Adrenal gland (tissue), 12 donors: ENCODE results near the gene SLC4A9. TPM values are rescaled to one million over a fixed set of nuclear protein-coding genes. Genes with fewer than 3 reads are reported as not detected.

Experiments
- DNase-seq, 7 donors: peaks; one replicate each; pipeline ENCODE4 v3.0.0-alpha.2; 2019 to 2020
- H3K27ac ChIP-seq, 5 donors: fragments of 200-600 bp; sonication (generic) in 4 of 5; 1 replicate in 3 of 5; 2 replicates in 2 of 5; pipeline versions ENCODE4 v1.5.1 to v1.8.0; 2016 to 2020; ENCODE audit warnings: mild to moderate bottlenecking in 1 of 5
- H3K27me3 ChIP-seq: fragments of 200-600 bp; 2 replicates; pipeline ENCODE4 v1.8.0; 2021
- H3K36me3 ChIP-seq, 2 donors: fragments of 200-600 bp; replicated peaks in 1 of 2; 1 replicate in 1 of 2; 2 replicates in 1 of 2; pipeline versions ENCODE4 v1.5.1 to v1.8.0; 2018 to 2022
- H3K4me1 ChIP-seq, 2 donors: fragments of 200-600 bp; replicated peaks in 1 of 2; 1 replicate in 1 of 2; 2 replicates in 1 of 2; pipeline versions ENCODE4 v1.5.1 to v1.8.0; 2018 to 2021
- H3K4me3 ChIP-seq, 4 donors: fragments of 200-600 bp; sonication (generic) in 3 of 4; one replicate each; pipeline ENCODE4 v1.5.1; 2016 to 2018
- H3K9me3 ChIP-seq, 3 donors: fragments of 200-600 bp; sonication (generic) in 1 of 3; replicated peaks in 1 of 3; 1 replicate in 2 of 3; 2 replicates in 1 of 3; pipeline versions ENCODE4 v1.5.1 to v1.8.0; 2016 to 2021
- POLR2A ChIP-seq, 2 donors: fragments of 450-650 bp; IDR thresholded peaks; one replicate each; pipeline ENCODE4 v1.6.1; 2017; ENCODE audit warnings: antibody characterized with exemption in 2 of 2, mild to moderate bottlenecking in 2 of 2, moderate library complexity in 1 of 2
- WGBS, 4 donors: extraction: QIAGEN DNeasy Blood & Tissue Kit in 2 of 4; methylation state at CpG; one replicate each; pipeline versions ENCODE4 v1.1.5 to v1.1.7; 2013 to 2017; 5-methylcytosine and 5-hydroxymethylcytosine counted together
- intact Hi-C, 2 donors: fragments of 100-400 bp; cut with DNase I; formaldehyde crosslinking; loops; one replicate each; pipeline versions ENCODE4 v1.14.1 to v1.15.0; 2022 to 2023
- polyA plus RNA-seq, 3 donors: library from polyadenylated mRNA; stranded (reverse); fragments of 200-250 nt in 2 of 3; fragments of 350-450 nt in 1 of 3; fragmentation: Illumina TruSeq in 1 of 3; extraction: RNeasy Lipid Tissue Mini Kit (QIAGEN cat#74804) in 1 of 3; gene quantifications; one replicate each; pipeline ENCODE4 v1.2.3, GENCODE V29; 2013 to 2014
- total RNA-seq, 9 donors: library from RNA; depleted of rRNA in 4 of 9; stranded (reverse); fragments of >200 nt in 4 of 9; fragments of 120-200 nt in 1 of 9; fragmentation: NEBNext Ultra II Directional in 1 of 9; extraction: Animal tissue kit (Norgen Biotek cat#: 25700) in 1 of 9; gene quantifications; one replicate each; pipeline versions ENCODE4 v1.1.0 to v1.2.4, GENCODE V29; 2013 to 2023
- TF ChIP-seq, protein P1 (sequence below), 6 experiments: fragments of 450-650 bp in 4 of 6; fragments of 200-600 bp in 2 of 6; sonication (generic) in 1 of 6; IDR thresholded peaks; 1 replicate in 5 of 6; 2 replicates in 1 of 6; pipeline versions ENCODE4 v1.5.1 to v1.8.0; 2016 to 2021; ENCODE audit warnings: antibody characterized with exemption in 6 of 6, mild to moderate bottlenecking in 2 of 6, moderate library complexity in 1 of 6
- donor health status: healthy with polysubstance abuse.
- donor health status: Bipolar disorder and iron deficiency.
- donor health status: DM: yes; HTN: yes; CAD: no.
- donor health status: DM: no; HTN: no; CAD: no.
- donor health status: DM: no; HTN: no; CAD: no.
- donor health status: DM: yes; HTN: yes; CAD: no.

Gene SLC4A9
- total and polyA plus RNA-seq, 12 donors: 0.13 to 0.32 TPM; not detected in 10

DNA sequence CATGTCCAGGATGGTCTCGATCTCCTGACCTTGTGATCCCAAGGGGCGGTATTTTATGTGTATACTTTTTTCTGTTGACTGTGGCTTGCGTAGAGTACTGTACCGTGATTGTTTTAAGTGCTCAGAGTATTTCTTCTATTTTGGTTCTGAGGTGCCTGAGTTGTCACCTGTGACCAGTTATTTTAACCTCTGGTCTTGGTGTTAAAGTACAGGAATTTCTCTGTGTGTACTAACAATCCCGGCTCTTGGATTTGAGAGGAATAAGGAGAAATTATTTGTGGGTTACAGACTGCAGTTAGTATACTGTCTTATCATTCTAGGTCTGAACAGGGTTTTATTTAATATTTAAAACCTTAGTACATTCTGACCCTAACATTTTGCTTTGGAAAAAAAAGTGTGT is 43.6 kb downstream of the SLC4A9 start:
- Histone ChIP-seq H3K9me3 (no peaks in the 10 kb centered on the region), H3K27me3 (no peaks in the 10 kb centered on the region), H3K4me3 (peak overlapping the region in 1 of 4 donors; percentile 98), H3K27ac (peak overlapping the region in 2 of 5 donors; percentile 3 to 10), H3K4me1 (peaks cover 14 to 45% of the 10 kb centered on the region in 2 donors), H3K36me3 (no peaks in the 10 kb centered on the region)
- DNase-seq: no peak
- no peak for TF ChIP-seq POLR2A (IDR thresholded peaks at IDR 0.05)
- TF ChIP-seq, protein P1, sequence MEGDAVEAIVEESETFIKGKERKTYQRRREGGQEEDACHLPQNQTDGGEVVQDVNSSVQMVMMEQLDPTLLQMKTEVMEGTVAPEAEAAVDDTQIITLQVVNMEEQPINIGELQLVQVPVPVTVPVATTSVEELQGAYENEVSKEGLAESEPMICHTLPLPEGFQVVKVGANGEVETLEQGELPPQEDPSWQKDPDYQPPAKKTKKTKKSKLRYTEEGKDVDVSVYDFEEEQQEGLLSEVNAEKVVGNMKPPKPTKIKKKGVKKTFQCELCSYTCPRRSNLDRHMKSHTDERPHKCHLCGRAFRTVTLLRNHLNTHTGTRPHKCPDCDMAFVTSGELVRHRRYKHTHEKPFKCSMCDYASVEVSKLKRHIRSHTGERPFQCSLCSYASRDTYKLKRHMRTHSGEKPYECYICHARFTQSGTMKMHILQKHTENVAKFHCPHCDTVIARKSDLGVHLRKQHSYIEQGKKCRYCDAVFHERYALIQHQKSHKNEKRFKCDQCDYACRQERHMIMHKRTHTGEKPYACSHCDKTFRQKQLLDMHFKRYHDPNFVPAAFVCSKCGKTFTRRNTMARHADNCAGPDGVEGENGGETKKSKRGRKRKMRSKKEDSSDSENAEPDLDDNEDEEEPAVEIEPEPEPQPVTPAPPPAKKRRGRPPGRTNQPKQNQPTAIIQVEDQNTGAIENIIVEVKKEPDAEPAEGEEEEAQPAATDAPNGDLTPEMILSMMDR (IDR thresholded peaks at IDR 0.05): no peak
- intact Hi-C loops: no loop called here
- 39 to 64% (median 52%) methylated on average over 5 of the region's 5 CpGs for WGBS, 4 donors

DNA sequence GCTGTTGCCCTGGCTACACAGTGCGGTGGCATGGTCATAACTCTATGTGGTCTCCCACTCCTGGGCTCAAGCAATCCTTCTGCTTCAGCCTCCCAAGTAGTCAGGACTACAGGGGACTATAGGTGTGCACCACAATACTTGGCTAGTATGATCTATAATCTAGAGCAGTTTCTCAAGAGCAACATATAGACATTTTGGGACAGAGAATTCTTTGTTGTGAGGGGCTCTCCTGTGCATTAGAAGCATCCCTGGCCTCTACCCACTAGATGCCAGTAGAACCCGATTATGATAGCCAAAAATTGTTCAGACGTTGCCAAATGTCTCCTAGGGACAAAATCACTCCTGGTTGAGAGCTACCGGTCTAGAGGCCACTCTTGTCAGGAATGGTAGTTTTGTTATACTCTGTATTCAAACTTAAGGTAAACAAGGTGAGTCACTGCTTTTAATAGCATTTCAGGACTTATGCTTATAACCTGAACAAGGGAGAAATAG is 48.8 kb downstream of the SLC4A9 start:
- Histone ChIP-seq H3K4me3 (no peak overlapping the region), H3K27ac (peak overlapping the region in 1 of 5 donors; percentile 10), H3K27me3 (no peaks in the 10 kb centered on the region), H3K9me3 (no peaks in the 10 kb centered on the region), H3K4me1 (peaks cover 9 to 66% of the 10 kb centered on the region in 2 donors), H3K36me3 (no peaks in the 10 kb centered on the region)
- intact Hi-C loops: no loop called here
- 36 to 49% (median 44%) methylated on average over 4 of the region's 4 CpGs for WGBS, 4 donors
- TF ChIP-seq, protein P1 (IDR thresholded peaks at IDR 0.05): peak in 1 of 6 experiments; percentile 11
- no peak for TF ChIP-seq POLR2A (IDR thresholded peaks at IDR 0.05)
- no peak for DNase-seq

DNA sequence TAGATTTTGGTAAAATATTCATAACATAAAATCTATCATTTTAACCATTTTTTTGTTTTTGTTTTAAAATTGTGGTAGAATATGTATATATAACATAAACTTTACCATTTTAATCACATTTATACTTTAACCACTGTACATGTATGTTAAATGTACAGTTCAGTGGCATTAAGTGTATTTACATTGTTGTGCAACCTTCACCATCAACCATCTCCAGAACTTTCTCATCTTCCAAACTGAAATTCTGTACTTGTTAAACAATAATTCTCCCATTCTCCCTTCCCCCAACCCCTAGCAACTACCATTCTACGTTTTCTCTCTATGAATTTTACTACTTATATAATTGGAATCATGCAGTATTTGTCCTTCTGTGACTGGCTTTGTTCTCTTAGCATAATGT is 53.2 kb downstream of the SLC4A9 start:
- intact Hi-C loops: no loop called here
- 74 to 86% (median 80%) methylated on average over 1 of the region's 1 CpG for WGBS, 4 donors

DNA sequence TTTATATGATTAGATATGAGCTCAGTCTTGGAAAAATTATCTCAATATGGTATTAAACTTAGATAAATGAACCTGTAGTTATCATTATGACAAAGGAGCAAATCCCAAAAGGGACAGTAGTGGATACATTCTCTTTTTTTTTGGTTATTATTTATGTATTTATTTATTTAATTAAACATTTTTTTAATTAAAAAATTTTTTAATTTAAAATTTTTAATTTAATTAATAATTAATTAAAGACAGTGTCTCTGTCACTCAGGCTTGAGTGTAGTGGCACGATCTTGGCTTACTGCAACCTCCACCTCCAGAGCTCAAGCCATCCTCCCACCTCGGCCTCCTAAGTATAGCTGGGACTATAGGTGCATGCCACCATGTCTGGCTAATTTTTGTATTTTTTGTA is 57.2 kb downstream of the SLC4A9 start:
- no peak for DNase-seq
- WGBS, 4 donors: 93 to 100% (median 97%) methylated on average over 2 of the region's 2 CpGs
- H3K4me3 ChIP-seq: no peak overlapping the region
- no peaks in the 10 kb centered on the region for H3K36me3 ChIP-seq
- no peaks in the 10 kb centered on the region for H3K9me3 ChIP-seq
- TF ChIP-seq POLR2A (IDR thresholded peaks at IDR 0.05): no peak
- TF ChIP-seq, protein P1 (IDR thresholded peaks at IDR 0.05): no peak
- H3K27ac ChIP-seq: no peak overlapping the region
- intact Hi-C loops: no loop called here
- peaks cover 12 to 37% of the 10 kb centered on the region in 2 donors for H3K4me1 ChIP-seq
- no peaks in the 10 kb centered on the region for H3K27me3 ChIP-seq

More for the DNA sequence above, 53.2 kb downstream of the SLC4A9 start:
- Histone ChIP-seq H3K4me3 (no peak overlapping the region), H3K4me1 (peaks cover 4 to 50% of the 10 kb centered on the region in 2 donors), H3K27ac (no peak overlapping the region), H3K9me3 (no peaks in the 10 kb centered on the region), H3K36me3 (no peaks in the 10 kb centered on the region), H3K27me3 (no peaks in the 10 kb centered on the region)
- TF ChIP-seq, protein P1 (IDR thresholded peaks at IDR 0.05): no peak
- TF ChIP-seq POLR2A (IDR thresholded peaks at IDR 0.05): no peak
- no peak for DNase-seq
